GM12874 (cell line): Measurements from ENCODE around the gene LIME1.

Source experiments
- CTCF ChIP-seq: IDR thresholded peaks from 2 replicates; pipeline ENCODE4 v1.5.1; 2011; ENCODE audit warnings: low read depth, mild to moderate bottlenecking, control low read depth, low read length, moderate library complexity; ENCODE audit not compliant: insufficient read depth

Gene LIME1

GRCh38 chr20:63696306-63696627 lies 40.2 kb upstream of the LIME1 start:
- TF ChIP-seq CTCF = no peak

GRCh38 chr20:63696628-63697356 lies 39.7 kb upstream of the LIME1 start, which contains the start of gene TNFRSF6B:
Gene TNFRSF6B, plus strand, starts transcription at chr20:63696652. Its CDS starts 116 bp downstream, at chr20:63696768.
- TF ChIP-seq CTCF = no peak

- 0 out of 2 replicates have a peak, but pooled peaks have one; percentile 0 for TF ChIP-seq CTCF
These were observed 39.1 kb upstream of the LIME1 start for GRCh38 chr20:63697357-63697867.

- TF ChIP-seq CTCF = no peak
These were observed 38.5 kb upstream of the LIME1 start for GRCh38 chr20:63697868-63698545.

- no peak for TF ChIP-seq CTCF
These were observed 37.6 kb upstream of the LIME1 start for GRCh38 chr20:63698739-63699465.

GRCh38 chr20:63699466-63700198 lies 36.8 kb upstream of the LIME1 start:
- TF ChIP-seq CTCF = no peak
